H1 (cell line): ENCODE data around the gene SBF2. TPM values are rescaled to one million over a fixed set of nuclear protein-coding genes. Genes with fewer than 3 reads are reported as not detected.

Source experiments
- CTCF ChIA-PET: fragments of 300-600 bp; sonication (Branson Sonifier 250); formaldehyde crosslinking; loops from one replicate; lab custom pipeline; 2021; ENCODE audit not compliant: partially characterized antibody; lab: Charles Lee
- POLR2A ChIA-PET: fragments of 300-600 bp; sonication (Branson Sonifier 250); formaldehyde crosslinking; loops from one replicate; lab custom pipeline; 2021; ENCODE audit warnings: inconsistent platforms; ENCODE audit not compliant: partially characterized antibody; lab: Charles Lee
- DNase-seq, 2 experiments: peaks; one replicate each; pipeline versions ENCODE4 v3.0.0 to v3.0.0-alpha.2; 2010 to 2022; ENCODE audit warnings: low spot score in 2 of 2, low read depth in 1 of 2, mixed read lengths in 1 of 2
- FAIRE-seq: peaks from 2 replicates; lab custom pipeline; 2011; peaks lifted over from hg19 to GRCh38; lab: Jason Lieb, UNC
- H2AFZ ChIP-seq: 2 replicates; pipeline ENCODE4 v1.8.1; 2012; ENCODE audit warnings: low read length, inconsistent platforms
- H2AK5ac ChIP-seq: 2 replicates; pipeline ENCODE4 v1.6.1; 2013; ENCODE audit warnings: low read depth, low read length
- H2BK120ac ChIP-seq: replicated peaks from 2 replicates; pipeline ENCODE3; 2013; ENCODE audit warnings: low read depth, low read length, inconsistent platforms
- H2BK12ac ChIP-seq: 2 replicates; pipeline ENCODE4 v1.6.1; 2013; ENCODE audit warnings: low read depth, low read length
- H2BK15ac ChIP-seq: 2 replicates; pipeline ENCODE4 v1.6.1; 2013; ENCODE audit warnings: low read length
- H2BK20ac ChIP-seq: 2 replicates; pipeline ENCODE4 v1.6.1; 2013; ENCODE audit warnings: low read length
- H2BK5ac ChIP-seq: 2 replicates; pipeline ENCODE4 v1.6.1; 2013; ENCODE audit warnings: low read depth, low read length
- H3K14ac ChIP-seq: 2 replicates; pipeline ENCODE4 v1.6.1; 2013; ENCODE audit warnings: inconsistent platforms; ENCODE audit not compliant: insufficient read length
- H3K18ac ChIP-seq: 2 replicates; pipeline ENCODE4 v1.6.1; 2013; ENCODE audit warnings: low read length; ENCODE audit errors: extremely low read depth
- H3K23ac ChIP-seq: 2 replicates; pipeline ENCODE4 v1.6.1; 2013; ENCODE audit warnings: inconsistent platforms; ENCODE audit not compliant: insufficient read length
- H3K23me2 ChIP-seq: 2 replicates; pipeline ENCODE4 v1.6.1; 2013; ENCODE audit warnings: low read depth, low read length
- H3K27ac ChIP-seq: 2 replicates; pipeline ENCODE4 v1.6.1; 2011; ENCODE audit warnings: low read depth, low read length, inconsistent platforms
- H3K27me3 ChIP-seq, 4 experiments: replicated peaks in 1 of 4; 1 replicate in 1 of 4; 2 replicates in 3 of 4; pipeline versions ENCODE4 v1.6.1 to v1.8.1; 2011 to 2013; ENCODE audit warnings: low read length in 3 of 4, mild to moderate bottlenecking in 3 of 4, inconsistent platforms in 2 of 4, mixed read lengths in 2 of 4, moderate library complexity in 1 of 4; ENCODE audit not compliant: control insufficient read depth in 3 of 4, insufficient read depth in 3 of 4; ENCODE audit errors: extremely low read depth in 1 of 4
- H3K36me3 ChIP-seq, 4 experiments: 2 replicates each; pipeline versions ENCODE4 v1.6.1 to v1.8.1; 2011 to 2013; ENCODE audit warnings: mild to moderate bottlenecking in 4 of 4, low read length in 3 of 4, moderate library complexity in 2 of 4, control low read depth in 1 of 4, inconsistent platforms in 1 of 4; ENCODE audit not compliant: insufficient read depth in 4 of 4, control insufficient read depth in 2 of 4
- H3K4ac ChIP-seq: replicated peaks from 2 replicates; pipeline ENCODE3; 2013; ENCODE audit warnings: low read length, low read depth, mixed read lengths, inconsistent platforms; ENCODE audit not compliant: insufficient read length
- H3K4me1 ChIP-seq, 4 experiments: replicated peaks in 1 of 4; 1 replicate in 1 of 4; 2 replicates in 3 of 4; pipeline versions ENCODE4 v1.6.1 to v1.8.1; 2011 to 2013; ENCODE audit warnings: low read length in 3 of 4, inconsistent platforms in 2 of 4, mixed read lengths in 1 of 4; ENCODE audit not compliant: insufficient read depth in 4 of 4, control insufficient read depth in 3 of 4
- H3K4me2 ChIP-seq, 2 experiments: 2 replicates each; pipeline versions ENCODE4 v1.6.1 to v1.8.1; 2011 to 2013; ENCODE audit warnings: low read depth in 2 of 2, low read length in 2 of 2, control low read depth in 1 of 2, inconsistent platforms in 1 of 2, mild to moderate bottlenecking in 1 of 2; ENCODE audit not compliant: insufficient read depth in 1 of 2
- H3K4me3 ChIP-seq, 4 experiments: fragments of 200-600, 300-600 bp in 1 of 4; sonication (generic), shearing (Covaris generic), sonication (Bioruptor Twin) in 1 of 4; 2 replicates each; pipeline versions ENCODE4 v1.5.1 to v1.8.1; 2011 to 2016; ENCODE audit warnings: low read length in 4 of 4, low read depth in 3 of 4, control low read depth in 2 of 4, inconsistent platforms in 2 of 4, mild to moderate bottlenecking in 2 of 4, mixed read lengths in 1 of 4, moderate library complexity in 1 of 4; ENCODE audit not compliant: insufficient read depth in 2 of 4; ENCODE audit errors: extremely low read depth in 1 of 4
- H3K56ac ChIP-seq: replicated peaks from 2 replicates; pipeline ENCODE3; 2013; ENCODE audit warnings: low read depth, mild to moderate bottlenecking, mixed read lengths, low read length, inconsistent platforms; ENCODE audit not compliant: insufficient read length
- H3K79me1 ChIP-seq: 2 replicates; pipeline ENCODE4 v1.6.1; 2013; ENCODE audit warnings: low read depth, low read length, control low read depth
- H3K79me2 ChIP-seq, 2 experiments: 2 replicates each; pipeline versions ENCODE4 v1.6.1 to v1.8.1; 2012 to 2013; ENCODE audit warnings: low read length in 2 of 2, mild to moderate bottlenecking in 2 of 2, inconsistent platforms in 1 of 2; ENCODE audit not compliant: insufficient read depth in 2 of 2, control insufficient read depth in 1 of 2
- H3K9ac ChIP-seq, 4 experiments: replicated peaks in 1 of 4; 1 replicate in 1 of 4; 2 replicates in 3 of 4; pipeline versions ENCODE4 v1.6.1 to v1.8.1; 2011 to 2013; ENCODE audit warnings: low read depth in 3 of 4, low read length in 3 of 4, control low read depth in 2 of 4, mild to moderate bottlenecking in 2 of 4, moderate library complexity in 2 of 4, inconsistent platforms in 1 of 4; ENCODE audit errors: extremely low read depth in 1 of 4
- H3K9me3 ChIP-seq, 2 experiments: 2 replicates each; pipeline versions ENCODE4 v1.6.1 to v1.8.1; 2012 to 2013; ENCODE audit warnings: mild to moderate bottlenecking in 2 of 2, moderate library complexity in 2 of 2, control low read depth in 1 of 2, inconsistent platforms in 1 of 2, low read depth in 1 of 2, low read length in 1 of 2, mixed read lengths in 1 of 2; ENCODE audit not compliant: insufficient read depth in 2 of 2
- H4K20me1 ChIP-seq, 2 experiments: replicated peaks in 1 of 2; 2 replicates each; pipeline versions ENCODE3 to v1.8.1; 2011 to 2013; ENCODE audit warnings: inconsistent platforms in 2 of 2, low read length in 2 of 2, mild to moderate bottlenecking in 1 of 2; ENCODE audit not compliant: insufficient read depth in 2 of 2, control insufficient read depth in 1 of 2
- H4K5ac ChIP-seq: 2 replicates; pipeline ENCODE4 v1.6.1; 2013; ENCODE audit warnings: low read length, low read depth, mixed read lengths, inconsistent platforms; ENCODE audit not compliant: insufficient read length
- H4K8ac ChIP-seq: 2 replicates; pipeline ENCODE4 v1.8.0; 2013; ENCODE audit warnings: mild to moderate bottlenecking, moderate library complexity, low read length, inconsistent platforms; ENCODE audit not compliant: insufficient read depth; ENCODE audit errors: extremely low read depth
- H4K91ac ChIP-seq: replicated peaks from 2 replicates; pipeline ENCODE3; 2013; ENCODE audit warnings: low read length, mixed read lengths, inconsistent platforms; ENCODE audit not compliant: insufficient read length
- ASH2L ChIP-seq: fragments of 200-600, 300-600 bp; sonication (generic); IDR thresholded peaks from one replicate; pipeline ENCODE4 v1.7.1; 2017; ENCODE audit warnings: low read length
- HDAC2 ChIP-seq, 2 experiments: fragments of 300-600 bp in 1 of 2; sonication (generic) in 1 of 2; IDR thresholded peaks; 2 replicates each; pipeline ENCODE4 v1.6.1; 2011 to 2012; ENCODE audit warnings: low read depth in 2 of 2, low read length in 2 of 2, mild to moderate bottlenecking in 2 of 2, moderate library complexity in 2 of 2, borderline replicate concordance in 1 of 2, inconsistent platforms in 1 of 2
- KDM5A ChIP-seq: fragments of 200-600 bp; IDR thresholded peaks from 2 replicates; pipeline ENCODE4 v1.7.1; 2012; ENCODE audit warnings: mild to moderate bottlenecking, low read length, inconsistent platforms, mixed read lengths
- MAFK ChIP-seq: IDR thresholded peaks from 2 replicates; pipeline ENCODE4 v1.6.1; 2012; ENCODE audit warnings: low read depth, mild to moderate bottlenecking, improper control_type of control experiment, low read length
- POLR2A ChIP-seq, 2 experiments: IDR thresholded peaks; 1 replicate in 1 of 2; 2 replicates in 1 of 2; pipeline ENCODE4 v1.6.1; 2011; ENCODE audit warnings: low read depth in 2 of 2, low read length in 2 of 2, mild to moderate bottlenecking in 2 of 2; ENCODE audit errors: control extremely low read depth in 1 of 2
- RAD21 ChIP-seq, 2 experiments: IDR thresholded peaks in 1 of 2; conservative IDR thresholded peaks in 1 of 2; 2 replicates each; pipeline ENCODE4 v1.6.1; 2011; ENCODE audit warnings: low read depth in 2 of 2, low read length in 2 of 2, improper control_type of control experiment in 1 of 2, inconsistent platforms in 1 of 2, mild to moderate bottlenecking in 1 of 2, moderate library complexity in 1 of 2
- RNF2 ChIP-seq: fragments of 200-900, 300-1000 bp; sonication (generic); IDR thresholded peaks from 2 replicates; pipeline ENCODE4 v1.7.1; 2016; ENCODE audit warnings: borderline replicate concordance, low read depth, mild to moderate bottlenecking, antibody characterized with exemption, low read length; ENCODE audit not compliant: poor library complexity, severe bottlenecking; ENCODE audit errors: missing control alignments
- SP4 ChIP-seq: IDR thresholded peaks from 2 replicates; pipeline ENCODE4 v1.6.1; 2012; ENCODE audit warnings: low read length, inconsistent platforms
- TEAD4 ChIP-seq: IDR thresholded peaks from 2 replicates; pipeline ENCODE4 v1.6.1; 2012; ENCODE audit warnings: low read depth, low read length, inconsistent platforms, mixed read lengths
- polyA plus RNA-seq, 7 experiments: library from polyadenylated mRNA; depleted of rRNA in 3 of 7; stranded (reverse) in 5 of 7; unstranded in 2 of 7; fragments of >200 nt in 5 of 7; fragments of 200-250 nt in 2 of 7; gene quantifications; 1 replicate in 5 of 7; 2 replicates in 1 of 7; 4 replicates in 1 of 7; pipeline versions ENCODE4 v1.2.1 to v1.2.3, GENCODE V29; 2011 to 2013; ENCODE audit warnings: missing spikeins in 2 of 7, mixed read lengths in 2 of 7
- total RNA-seq: library from RNA; stranded (reverse); fragmentation: NEBNext Ultra II Directional; extraction: Animal tissue kit (Norgen Biotek cat#: 25700); gene quantifications from 2 replicates; pipeline ENCODE4 v1.2.1, GENCODE V29; 2021

SBF2 gene
- total and polyA plus RNA-seq, 2 of the 8 experiments (the other 6 are each of a cell fraction or from before 2014, with no cell fraction given) = 36.7 to 50.5 TPM

DNA sequence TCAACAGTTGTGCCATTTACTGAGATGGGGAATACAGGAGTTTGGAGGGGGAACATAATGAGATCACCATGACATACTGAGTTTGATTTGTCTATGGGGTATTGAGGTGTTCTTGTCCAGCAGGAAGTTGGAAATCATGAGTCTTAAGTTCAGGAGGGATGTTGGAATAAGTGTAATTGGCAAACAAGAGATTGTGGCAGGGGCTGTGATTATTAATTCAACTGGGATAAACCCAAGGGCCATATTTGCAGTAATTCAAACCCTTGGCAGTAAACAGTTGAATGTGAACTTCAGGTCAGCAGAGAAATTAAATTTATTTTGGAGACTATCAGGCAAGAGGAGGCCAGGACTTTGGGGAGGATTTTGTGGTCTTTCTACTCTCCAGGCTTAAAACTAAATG, 44.3 kb upstream of the SBF2 start:
- CTCF ChIA-PET = interaction anchor here (1.0 to 1.1 kb wide), 3 partner anchors 10 to 68 kb away, joined by 3 read pairs; no protein-coding TSS in a partner anchor
- Histone ChIP-seq H3K23me2 (no peaks in the 10 kb centered on the region), H2AK5ac (no peak overlapping the region)

More for the DNA sequence above, 44.3 kb upstream of the SBF2 start:
- Histone ChIP-seq H3K27me3 (no peaks in the 10 kb centered on the region), H4K91ac (no peak overlapping the region), H2AFZ (no peak overlapping the region), H3K18ac (no peak overlapping the region), H4K20me1 (no peaks in the 10 kb centered on the region), H3K36me3 (no peaks in the 10 kb centered on the region), H3K27ac (no peak overlapping the region), H3K79me1 (no peaks in the 10 kb centered on the region), H3K79me2 (no peaks in the 10 kb centered on the region), H2BK12ac (no peak overlapping the region), H2BK120ac (no peak overlapping the region), H2BK15ac (no peak overlapping the region), H3K4me3 (no peak overlapping the region), H3K23ac (no peak overlapping the region), H3K9ac (no peak overlapping the region), H2BK20ac (no peak overlapping the region), H3K4me1 (no peaks in the 10 kb centered on the region), H2BK5ac (no peak overlapping the region), H4K5ac (no peak overlapping the region), H3K56ac (no peak overlapping the region), H3K4ac (no peak overlapping the region), H3K14ac (no peak overlapping the region), H4K8ac (no peak overlapping the region), H3K9me3 (no peaks in the 10 kb centered on the region), H3K4me2 (no peak overlapping the region)
- no peak for TF ChIP-seq KDM5A
- no peak for TF ChIP-seq RAD21 (IDR thresholded peaks at IDR 0.05 in 1 of 2, conservative IDR thresholded peaks at IDR 0.05 in 1 of 2; ENCODE audit: low read depth in 2 of 2, low read length in 2 of 2)
- TF ChIP-seq RNF2 = no peak
- TF ChIP-seq TEAD4 = no peak
- no peak for TF ChIP-seq POLR2A (IDR thresholded peaks at IDR 0.05; ENCODE audit: control extremely low read depth in 1 of 2, low read depth in 2 of 2, low read length in 2 of 2)
- no peak for TF ChIP-seq MAFK
- TF ChIP-seq HDAC2 (IDR thresholded peaks at IDR 0.05; ENCODE audit: borderline replicate concordance in 1 of 2, low read depth in 2 of 2, low read length in 2 of 2) = no peak
- no peak for TF ChIP-seq ASH2L
- no peak for TF ChIP-seq SP4
- DNase-seq (no peak), FAIRE-seq (no peak)
- POLR2A ChIA-PET = no interaction called here
